Measurements from ENCODE around the gene ALDH3A2.
"Not testable (repeated sequence)": the region's sequence is repeated elsewhere in the genome, so short reads cannot be mapped to it uniquely, and the experiment has no call there.

ALDH3A2 gene

DNA sequence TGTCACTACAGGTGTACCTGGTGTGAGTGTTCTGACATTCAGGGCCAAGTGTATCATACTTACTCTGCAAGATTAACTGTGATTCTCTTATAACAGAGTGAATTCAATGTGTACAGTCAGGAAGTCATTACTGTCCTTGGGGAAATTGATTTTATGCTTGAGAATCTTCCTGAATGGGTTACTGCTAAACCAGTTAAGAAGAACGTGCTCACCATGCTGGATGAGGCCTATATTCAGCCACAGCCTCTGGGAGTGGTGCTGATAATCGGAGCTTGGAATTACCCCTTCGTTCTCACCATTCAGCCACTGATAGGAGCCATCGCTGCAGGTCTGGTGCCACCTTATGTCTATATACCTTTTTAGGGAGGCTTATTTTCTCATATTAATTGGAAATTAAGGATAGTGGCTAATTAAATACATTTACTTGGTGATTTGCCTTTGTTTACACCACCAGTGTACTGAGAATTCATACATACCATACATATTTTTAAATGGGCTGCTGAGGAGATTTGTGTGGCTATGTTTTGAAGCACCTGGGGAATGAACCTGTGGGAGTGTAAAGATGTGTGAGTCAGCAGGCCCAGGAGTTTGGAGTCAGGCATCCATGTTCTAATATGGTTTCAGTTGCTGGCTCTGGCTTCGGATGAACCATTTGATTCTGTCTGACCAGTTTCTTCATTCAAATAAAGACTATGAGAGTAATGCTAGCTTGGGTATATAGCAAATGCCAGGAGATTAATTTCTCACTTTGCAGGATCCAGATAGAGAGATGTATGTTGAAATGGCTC, 3.1 kb downstream of the ALDH3A2 start:
- DNase-seq (ENCODE audit: low read depth), result no peak

DNA sequence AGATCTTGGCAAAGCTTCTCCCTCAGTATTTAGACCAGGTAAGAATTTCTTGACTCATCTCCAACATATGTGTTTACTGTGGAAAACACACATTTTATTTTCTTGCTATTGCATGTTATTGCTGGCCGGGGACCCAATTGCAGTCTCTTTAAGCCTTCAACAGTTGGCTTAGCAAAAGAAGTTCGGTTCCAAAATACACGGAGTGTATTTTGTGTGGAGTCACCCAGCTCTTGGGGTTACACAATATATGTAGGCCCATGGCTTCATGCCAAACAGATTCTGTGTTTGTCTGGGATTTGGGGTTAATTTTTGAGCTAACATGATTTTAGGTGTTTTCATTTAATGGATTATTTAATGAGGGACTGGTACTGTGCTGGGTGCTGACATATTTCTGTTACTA, 4.0 kb downstream of the ALDH3A2 start:
- DNase-seq (ENCODE audit: low read depth), result no peak

DNA sequence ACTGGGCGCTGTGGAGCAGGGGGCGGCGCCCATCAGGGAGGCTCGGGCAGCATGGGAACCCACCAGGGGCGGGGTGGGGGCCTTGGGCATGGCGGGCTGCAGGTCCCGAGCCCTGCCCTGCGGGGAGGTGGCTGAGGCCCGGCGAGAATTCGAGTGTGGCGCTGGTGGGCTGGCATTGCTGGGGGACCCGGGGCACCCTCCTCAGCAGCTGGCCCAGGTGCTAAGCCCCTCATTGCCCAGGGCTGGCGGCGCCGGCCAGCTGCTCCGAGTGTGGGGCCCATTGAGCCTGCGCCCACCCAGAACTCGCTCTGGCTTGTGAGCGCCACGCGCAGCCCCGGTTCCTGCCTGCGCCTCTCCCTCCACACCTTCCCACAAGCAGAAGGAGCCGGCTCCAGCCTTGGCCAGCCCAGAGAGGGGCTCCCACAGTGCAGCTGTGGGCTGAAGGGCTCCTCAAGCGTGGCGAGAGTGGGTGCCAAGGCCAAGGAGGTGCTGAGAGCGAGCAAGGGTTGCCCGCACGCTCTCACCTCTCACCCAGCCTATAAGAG, 5.9 kb downstream of the ALDH3A2 start:
- DNase-seq (ENCODE audit: low read depth), result no peak

DNA sequence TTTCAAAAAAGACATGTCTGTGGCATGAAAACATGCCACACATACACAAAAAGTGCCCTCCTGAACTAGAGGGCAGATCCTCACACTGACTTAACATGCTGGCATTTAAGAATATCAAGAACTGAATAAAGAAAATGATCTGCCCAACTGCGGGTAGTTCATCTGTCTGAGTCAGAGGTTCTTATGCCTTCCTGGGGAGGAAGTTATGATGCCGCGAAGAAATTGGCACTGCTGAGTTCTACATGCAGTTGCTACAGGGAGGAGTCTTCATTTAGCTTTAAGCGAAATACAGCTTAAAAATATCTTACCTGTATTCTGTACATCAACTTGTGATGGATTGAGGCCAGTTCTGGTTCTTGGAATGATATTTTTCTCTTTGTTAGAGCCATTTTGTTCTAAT, 6.3 kb downstream of the ALDH3A2 start:
- DNase-seq (ENCODE audit: low read depth), result no peak

DNA sequence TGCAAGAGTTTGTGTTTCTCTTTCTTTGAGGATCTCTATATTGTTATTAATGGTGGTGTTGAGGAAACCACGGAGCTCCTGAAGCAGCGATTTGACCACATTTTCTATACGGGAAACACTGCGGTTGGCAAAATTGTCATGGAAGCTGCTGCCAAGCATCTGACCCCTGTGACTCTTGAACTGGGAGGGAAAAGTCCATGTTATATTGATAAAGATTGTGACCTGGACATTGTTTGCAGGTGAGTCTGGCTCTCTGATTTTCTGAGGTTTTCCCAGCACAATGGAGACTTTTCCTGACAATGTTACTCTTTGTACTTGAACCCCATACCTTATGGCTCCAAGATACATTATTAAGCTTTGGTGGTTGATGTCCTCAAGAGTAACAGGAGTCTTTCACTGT, 7.8 kb downstream of the ALDH3A2 start:
- DNase-seq (ENCODE audit: low read depth), result no peak

DNA sequence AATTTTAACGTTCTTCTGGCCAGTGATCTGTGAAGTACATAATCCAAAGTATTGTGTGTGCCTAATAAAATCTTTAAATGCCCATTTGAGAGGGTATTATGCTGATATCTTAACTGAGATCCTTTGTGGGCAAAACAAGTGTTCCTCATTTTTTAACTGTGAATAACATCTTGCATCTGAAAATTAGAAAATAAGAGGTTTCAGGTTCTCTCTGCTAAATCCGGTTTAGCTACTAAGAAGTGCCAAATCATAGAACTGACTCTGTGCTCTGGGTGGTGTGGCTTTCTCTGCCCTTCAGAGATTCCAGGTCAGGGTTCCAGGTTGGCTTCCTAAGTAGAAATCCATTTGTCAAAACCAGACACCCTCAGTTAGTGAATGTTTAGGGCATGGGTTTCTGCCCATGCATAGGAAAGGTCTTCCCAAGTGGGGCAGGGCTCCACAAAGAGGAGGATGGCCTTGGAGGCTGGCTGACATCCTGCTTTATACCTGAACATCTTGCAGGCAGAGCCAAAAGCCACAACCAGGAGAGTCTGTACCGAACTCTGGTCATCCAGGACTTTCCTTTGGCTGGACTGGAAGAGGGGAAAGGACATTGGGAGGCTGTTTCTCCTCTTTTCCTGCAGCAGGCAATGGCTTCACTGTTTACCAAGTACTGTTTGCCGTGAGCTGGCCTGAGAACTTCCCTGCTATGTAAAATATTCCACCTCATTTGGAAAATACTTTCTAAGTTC, 8.5 kb downstream of the ALDH3A2 start:
- no peak for DNase-seq (ENCODE audit: low read depth)

DNA sequence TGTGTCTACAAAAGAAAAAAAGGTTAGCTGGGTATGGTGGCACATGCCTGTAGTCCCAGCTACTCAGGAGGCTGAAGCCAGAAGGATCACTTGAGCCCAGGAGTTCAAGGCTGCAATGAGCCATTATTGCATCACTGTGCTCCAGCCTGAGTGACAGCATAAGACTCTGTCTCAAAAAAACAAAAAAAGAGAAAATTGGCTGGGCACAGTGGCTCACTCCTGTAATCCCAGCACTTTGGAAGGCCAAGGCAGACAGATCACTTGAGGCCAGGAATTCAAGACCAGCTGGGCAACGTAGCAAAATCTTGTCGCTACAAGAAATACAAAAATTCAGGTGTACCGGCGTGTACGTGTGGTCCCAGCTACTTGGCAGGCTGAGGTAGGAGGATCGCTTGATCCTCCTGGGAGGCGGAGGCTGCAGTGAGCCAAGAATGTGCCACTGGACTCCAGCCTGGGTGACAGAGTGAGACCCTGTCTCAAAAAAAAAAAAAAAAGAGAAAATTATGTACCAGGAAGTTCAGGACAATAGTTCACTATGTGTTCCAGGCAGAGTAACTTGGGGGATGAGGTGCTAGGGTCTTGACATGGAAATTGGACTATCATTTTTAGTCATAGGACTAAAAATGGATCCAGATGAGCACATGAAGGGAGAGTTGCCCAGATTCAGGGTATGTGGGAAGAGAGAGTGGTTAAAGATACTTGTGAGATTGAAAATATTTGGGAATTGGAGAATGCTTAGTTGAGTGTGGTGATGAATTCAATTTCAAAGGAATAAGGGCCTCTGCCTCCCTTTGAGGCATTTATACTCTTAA, 11.0 kb downstream of the ALDH3A2 start:
- DNase-seq (ENCODE audit: low read depth), result no peak

DNA sequence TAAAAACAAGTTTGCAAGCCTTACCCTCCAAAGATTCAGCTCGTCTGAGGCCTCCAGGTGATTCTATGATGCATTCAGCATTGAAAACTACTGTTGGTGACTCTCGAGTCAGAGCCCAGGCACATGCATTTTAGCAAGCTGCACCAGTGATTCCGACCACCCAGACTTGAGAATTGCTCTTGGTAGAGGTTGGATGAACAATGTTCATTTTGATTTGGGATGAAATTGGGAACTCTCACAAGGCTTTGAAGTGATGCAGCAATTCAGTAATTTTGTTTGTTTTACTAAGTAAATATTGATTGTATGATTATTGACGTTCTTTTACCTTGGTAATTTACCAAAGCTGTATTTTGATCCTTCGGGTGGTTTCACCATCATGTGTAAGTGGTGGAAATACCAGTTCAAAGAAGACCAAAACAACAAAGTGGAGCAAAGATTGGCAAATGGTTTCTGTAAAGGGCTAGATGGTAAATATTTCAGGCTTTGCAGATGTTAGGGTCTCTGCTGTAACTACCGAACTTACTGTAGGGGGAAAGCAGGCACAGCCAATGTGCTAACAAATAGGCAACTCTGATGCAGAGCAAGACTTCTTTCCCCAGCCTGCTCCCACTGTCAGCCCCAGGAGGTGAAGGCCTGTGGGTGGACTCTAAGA, 11.8 kb downstream of the ALDH3A2 start:
- no peak for DNase-seq (ENCODE audit: low read depth)

DNA sequence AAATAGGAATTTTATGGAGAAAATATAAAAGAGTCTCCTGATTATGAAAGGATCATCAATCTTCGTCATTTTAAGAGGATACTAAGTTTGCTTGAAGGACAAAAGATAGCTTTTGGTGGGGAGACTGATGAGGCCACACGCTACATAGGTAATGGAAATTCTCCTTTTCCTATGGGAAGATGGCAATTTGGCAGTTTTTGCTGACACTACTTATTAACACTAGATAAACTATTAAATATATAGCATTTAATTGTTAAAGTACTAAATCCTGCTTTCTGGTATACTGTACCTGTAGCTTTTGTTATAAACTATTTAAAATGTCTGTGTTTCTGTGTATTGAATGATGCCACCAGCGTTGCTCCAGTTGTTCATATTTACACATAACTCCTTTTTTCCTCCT, 12.6 kb downstream of the ALDH3A2 start:
- no peak for DNase-seq (ENCODE audit: low read depth)

DNA sequence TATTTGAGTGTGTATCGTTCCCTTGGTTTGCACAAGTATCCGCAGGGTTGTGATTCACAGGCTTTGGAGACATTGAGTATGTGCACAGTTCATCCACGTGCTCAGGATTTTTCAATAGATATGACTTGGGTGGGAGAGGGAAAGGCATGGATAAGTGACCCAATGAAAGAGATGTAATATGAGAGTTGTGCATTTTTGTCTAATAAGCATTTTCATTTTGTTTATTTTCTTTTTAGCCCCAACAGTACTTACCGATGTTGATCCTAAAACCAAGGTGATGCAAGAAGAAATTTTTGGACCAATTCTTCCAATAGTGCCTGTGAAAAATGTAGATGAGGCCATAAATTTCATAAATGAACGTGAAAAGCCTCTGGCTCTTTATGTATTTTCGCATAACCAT, 14.5 kb downstream of the ALDH3A2 start:
- DNase-seq (ENCODE audit: low read depth), result no peak

DNA sequence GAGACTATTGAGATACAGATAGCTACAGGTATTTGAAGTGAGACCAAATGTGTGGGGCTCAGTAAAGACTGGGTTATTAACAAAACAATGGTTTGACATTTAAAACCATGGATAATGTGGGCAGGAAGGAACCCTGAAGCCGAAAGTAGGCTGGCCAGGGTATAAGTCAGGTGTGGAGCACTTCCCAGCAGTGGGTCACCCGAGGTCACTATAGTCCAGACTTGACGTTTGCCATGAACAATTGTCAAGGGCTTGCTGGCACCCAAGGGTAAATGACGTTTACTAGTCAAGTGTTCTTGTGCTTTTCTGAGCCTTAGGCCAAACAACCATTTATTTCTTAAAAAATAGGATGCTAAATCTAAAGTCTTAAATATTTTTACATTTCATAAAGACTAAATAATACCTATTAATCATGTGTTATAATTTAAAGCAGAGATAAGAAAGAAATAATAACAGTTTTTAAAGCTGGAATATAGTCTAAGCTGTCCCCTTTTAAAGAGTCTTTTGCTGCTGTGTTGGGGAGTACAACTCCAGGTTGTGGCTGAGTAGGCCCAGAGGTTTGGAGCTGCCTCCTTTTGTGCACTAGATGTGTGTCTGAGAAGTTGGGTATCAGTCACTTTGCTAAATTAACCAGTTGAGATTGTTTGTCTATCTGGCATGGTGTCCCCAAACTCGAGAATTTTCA, 15.7 kb downstream of the ALDH3A2 start:
- no peak for DNase-seq (ENCODE audit: low read depth)

DNA sequence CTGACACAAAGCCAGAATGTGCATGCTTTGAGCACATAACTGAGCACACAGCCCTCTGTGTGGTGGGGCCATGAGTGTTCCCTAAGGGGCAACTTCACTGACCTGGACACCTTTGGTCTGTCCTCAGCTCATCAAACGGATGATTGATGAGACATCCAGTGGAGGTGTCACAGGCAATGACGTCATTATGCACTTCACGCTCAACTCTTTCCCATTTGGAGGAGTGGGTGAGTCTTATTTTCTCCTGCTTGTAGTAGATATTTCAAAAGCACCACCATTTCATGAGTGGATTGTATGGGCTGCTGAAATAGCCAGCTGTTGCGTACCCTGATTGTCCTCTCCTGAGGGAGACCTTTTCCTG, 16.2 kb downstream of the ALDH3A2 start:
- no peak for DNase-seq (ENCODE audit: low read depth)

DNA sequence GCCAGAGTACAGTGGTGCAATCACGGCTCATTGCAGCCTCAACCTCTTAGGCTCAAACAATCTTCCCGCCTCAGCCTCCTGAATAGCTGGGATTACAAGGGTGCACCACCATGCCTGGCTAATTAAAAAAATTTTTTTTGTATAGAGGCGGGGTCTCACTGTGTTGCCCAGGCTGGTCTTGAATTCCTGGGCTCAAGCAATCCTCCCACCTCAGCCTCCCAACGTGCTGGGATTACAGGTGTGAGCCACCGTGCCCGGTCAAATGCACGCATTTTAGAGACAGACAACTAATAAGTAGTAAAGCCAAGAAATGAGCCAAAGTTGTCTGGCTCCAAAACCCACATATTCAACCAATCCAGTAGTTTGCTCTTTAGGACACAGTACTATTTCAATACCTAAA, 21.1 kb downstream of the ALDH3A2 start:
- not testable (repeated sequence) for DNase-seq (ENCODE audit: low read depth)

DNA sequence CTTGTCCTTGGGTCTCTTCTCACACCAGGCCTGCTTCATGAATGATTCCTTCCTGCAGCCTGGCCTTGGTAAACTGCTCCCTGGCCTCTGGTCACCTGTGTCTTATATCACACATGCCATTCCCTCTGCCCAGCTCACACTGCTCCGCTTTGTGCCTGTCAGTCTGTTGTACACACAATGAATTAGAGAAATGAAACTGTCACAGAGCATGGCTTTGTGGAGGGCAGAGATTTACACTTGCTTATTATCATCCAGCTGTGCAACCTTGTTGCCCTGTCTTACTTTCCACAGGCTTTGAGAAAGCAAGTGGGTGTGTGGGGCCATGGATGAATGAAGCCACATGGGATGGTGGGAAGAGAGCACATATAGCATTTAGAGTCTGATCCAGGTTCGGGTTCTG, 22.4 kb downstream of the ALDH3A2 start:
- no peak for DNase-seq (ENCODE audit: low read depth)

DNA sequence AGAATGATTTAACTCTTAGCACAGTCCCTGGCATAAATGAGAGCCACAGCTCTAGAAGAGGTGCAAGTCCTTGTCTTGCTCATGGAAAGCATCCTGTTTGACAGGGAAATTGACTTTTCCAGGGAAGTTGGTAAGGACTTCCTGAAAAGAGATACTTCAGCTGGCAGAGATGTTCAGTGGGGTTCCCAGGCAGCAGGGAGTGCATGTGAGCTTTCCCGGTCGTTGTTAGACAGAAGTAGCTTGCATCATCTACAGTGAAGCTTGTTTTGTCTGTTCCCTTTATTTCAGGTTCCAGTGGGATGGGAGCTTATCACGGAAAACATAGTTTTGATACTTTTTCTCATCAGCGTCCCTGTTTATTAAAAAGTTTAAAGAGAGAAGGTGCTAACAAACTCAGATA, 22.9 kb downstream of the ALDH3A2 start:
- DNase-seq (ENCODE audit: low read depth), result no peak

DNA sequence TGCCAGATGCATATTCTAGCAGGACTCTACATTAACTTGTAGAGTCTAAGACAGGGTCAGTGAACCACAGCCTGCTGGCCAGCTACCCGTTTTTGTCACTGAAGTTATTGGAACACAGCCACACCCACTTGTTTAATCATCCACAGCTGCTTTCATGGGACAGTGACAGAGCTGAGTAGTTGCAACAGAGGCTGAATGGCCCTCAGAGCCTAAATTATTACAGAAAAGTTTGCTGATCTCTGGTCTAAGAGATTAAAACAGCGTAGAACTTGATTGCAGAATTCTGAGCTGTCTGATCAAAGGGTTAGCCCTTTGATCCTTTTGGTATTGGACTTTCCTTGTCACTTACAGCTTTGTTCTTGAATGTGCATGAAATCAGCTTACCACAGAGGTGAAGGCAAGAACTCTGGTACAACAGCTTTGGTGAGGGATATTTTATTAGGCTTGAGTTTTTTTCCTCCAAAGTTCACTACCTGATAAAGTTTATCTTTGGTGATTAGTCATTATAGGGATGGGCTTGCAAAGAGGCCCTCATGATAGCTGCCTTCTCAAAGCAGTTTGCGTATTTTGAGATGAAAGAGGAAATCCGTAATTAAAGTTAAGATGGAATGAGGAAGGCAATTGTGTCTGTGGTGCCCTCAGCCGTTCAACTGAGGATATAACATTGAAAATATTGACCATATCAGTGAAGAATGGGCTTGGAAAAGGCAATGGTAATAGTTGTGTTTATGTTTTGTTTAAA, 23.6 kb downstream of the ALDH3A2 start:
- no peak for DNase-seq (ENCODE audit: low read depth)

DNA sequence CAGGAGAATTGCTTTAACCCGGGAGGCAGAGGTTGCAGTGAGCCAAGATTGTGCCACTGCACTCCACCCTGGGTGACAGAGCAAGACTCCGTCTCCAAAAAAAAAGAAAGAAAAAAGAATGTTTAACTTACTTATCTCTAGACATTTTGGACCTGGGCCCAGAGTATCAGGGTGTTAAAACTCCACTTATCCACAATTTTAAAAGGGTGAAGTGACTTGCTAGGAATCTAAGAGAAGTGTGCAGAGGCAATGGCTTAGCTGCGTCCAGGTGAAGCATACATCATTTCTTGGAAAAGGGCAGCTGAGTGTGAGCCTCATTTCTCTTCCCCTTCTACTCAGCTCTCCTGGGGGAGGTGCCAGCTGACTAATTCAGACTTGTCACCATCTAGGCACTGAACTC, 25.1 kb downstream of the ALDH3A2 start:
- DNase-seq (ENCODE audit: low read depth), result no peak

DNA sequence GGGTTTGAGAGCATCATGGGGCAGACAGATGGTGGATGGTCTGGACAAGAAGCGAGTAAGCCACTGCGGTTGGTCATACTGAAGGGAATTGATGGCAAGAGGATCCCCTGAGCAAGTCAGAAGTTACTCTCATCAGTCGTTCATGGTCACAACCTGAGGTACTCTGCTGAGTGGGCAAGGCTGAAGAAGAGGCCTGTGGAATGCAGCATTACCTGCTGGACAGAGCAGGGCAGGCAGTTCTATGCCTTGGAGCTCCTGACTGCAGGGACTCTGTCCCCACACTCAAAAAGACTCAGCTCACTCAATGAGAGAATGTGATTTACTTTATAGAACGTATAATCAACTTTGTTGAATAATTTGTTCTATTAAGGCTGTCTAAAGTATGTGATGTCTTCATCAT, 28.3 kb downstream of the ALDH3A2 start:
- no peak for DNase-seq (ENCODE audit: low read depth)

DNA sequence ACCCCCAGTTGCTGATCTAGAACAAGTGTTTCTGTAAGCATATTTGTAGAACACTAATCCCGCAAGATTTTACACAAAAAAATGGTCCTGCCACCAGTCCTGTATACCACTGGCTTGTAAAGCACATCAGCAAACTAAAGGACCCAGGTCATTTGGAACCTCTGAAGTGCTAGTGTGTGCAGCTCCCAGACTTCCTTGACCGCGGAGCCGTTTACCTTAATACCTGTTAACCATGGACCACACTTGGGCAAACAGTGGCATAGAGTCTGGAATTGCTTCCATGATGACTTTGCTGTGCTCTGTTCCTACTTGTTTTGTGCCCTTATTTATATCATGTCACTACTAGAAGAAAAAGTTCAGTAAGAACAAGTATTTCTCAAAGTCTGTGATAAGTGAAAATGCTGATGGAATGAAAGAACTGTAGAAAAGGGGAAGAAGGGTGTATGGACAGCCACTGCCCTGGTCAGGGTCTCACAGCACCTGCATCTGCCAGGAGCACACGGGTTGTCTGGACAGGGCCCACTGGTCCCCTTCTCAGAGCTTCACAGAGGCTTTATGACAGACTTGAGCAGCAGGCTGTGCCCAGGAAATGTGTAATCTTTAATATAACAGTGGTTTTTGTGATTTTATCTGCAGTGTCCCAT, 29.3 kb downstream of the ALDH3A2 start:
- DNase-seq (ENCODE audit: low read depth), result no peak

Data from GM04504 (cell line).